H9 (cell line): ENCODE results near the gene NR1I2. TPM values are rescaled to one million over a fixed set of nuclear protein-coding genes. Genes with fewer than 3 reads are reported as not detected.

Experiments used
- DNase-seq: peaks from one replicate; pipeline ENCODE4 v3.0.0-alpha.2; 2017
- H2AFZ ChIP-seq: one replicate; pipeline ENCODE4 v1.6.1; 2013; ENCODE audit warnings: mild to moderate bottlenecking, low read length, control low read depth, moderate library complexity
- H2AK5ac ChIP-seq: 2 replicates; pipeline ENCODE4 v1.6.1; 2013; ENCODE audit warnings: low read length, control low read depth, mixed read lengths; ENCODE audit not compliant: insufficient read length
- H2BK120ac ChIP-seq: one replicate; pipeline ENCODE4 v1.6.1; 2013; ENCODE audit warnings: low read depth, mild to moderate bottlenecking, low read length, control low read depth, inconsistent platforms; ENCODE audit not compliant: poor library complexity, severe bottlenecking
- H2BK12ac ChIP-seq: 2 replicates; pipeline ENCODE4 v1.6.1; 2013; ENCODE audit warnings: low read length, control low read depth, mixed read lengths, low read depth; ENCODE audit not compliant: insufficient read length
- H2BK15ac ChIP-seq: 2 replicates; pipeline ENCODE4 v1.6.1; 2013; ENCODE audit warnings: low read depth, low read length, control low read depth
- H2BK20ac ChIP-seq: one replicate; pipeline ENCODE4 v1.6.1; 2013; ENCODE audit warnings: low read depth, mild to moderate bottlenecking, low read length, control low read depth, inconsistent platforms; ENCODE audit not compliant: poor library complexity, severe bottlenecking
- H2BK5ac ChIP-seq: 2 replicates; pipeline ENCODE4 v1.6.1; 2013; ENCODE audit warnings: low read length, control low read depth, mixed read lengths; ENCODE audit not compliant: insufficient read length
- H3K14ac ChIP-seq: 2 replicates; pipeline ENCODE4 v1.6.1; 2013; ENCODE audit warnings: low read length, control low read depth; ENCODE audit not compliant: insufficient read depth
- H3K18ac ChIP-seq: 2 replicates; pipeline ENCODE4 v1.6.1; 2013; ENCODE audit warnings: low read depth, mild to moderate bottlenecking, mixed read lengths, low read length, control low read depth; ENCODE audit not compliant: insufficient read length
- H3K23ac ChIP-seq: 2 replicates; pipeline ENCODE4 v1.6.1; 2013; ENCODE audit warnings: low read length, control low read depth, mixed read lengths, low read depth; ENCODE audit not compliant: insufficient read length
- H3K23me2 ChIP-seq: 2 replicates; pipeline ENCODE4 v1.6.1; 2013; ENCODE audit warnings: low read depth, mild to moderate bottlenecking, mixed read lengths, low read length, control low read depth; ENCODE audit not compliant: insufficient read length, poor library complexity, severe bottlenecking
- H3K27ac ChIP-seq: 2 replicates; pipeline ENCODE4 v1.5.1; 2013; ENCODE audit warnings: low read length, control low read depth, mixed read lengths, low read depth; ENCODE audit not compliant: insufficient read length
- H3K27me3 ChIP-seq: 2 replicates; pipeline ENCODE4 v1.6.1; 2013; ENCODE audit warnings: low read length, control low read depth, inconsistent platforms; ENCODE audit not compliant: insufficient read depth
- H3K4ac ChIP-seq: 2 replicates; pipeline ENCODE4 v1.6.1; 2013; ENCODE audit warnings: low read depth, mild to moderate bottlenecking, control low read depth, inconsistent platforms, low read length, moderate library complexity
- H3K4me1 ChIP-seq: 2 replicates; pipeline ENCODE4 v1.6.1; 2013; ENCODE audit warnings: low read length, control low read depth, inconsistent platforms; ENCODE audit not compliant: insufficient read depth
- H3K4me2 ChIP-seq: 2 replicates; pipeline ENCODE4 v1.6.1; 2013; ENCODE audit warnings: low read length, control low read depth, mixed read lengths; ENCODE audit not compliant: insufficient read length, insufficient read depth
- H3K56ac ChIP-seq: 2 replicates; pipeline ENCODE4 v1.6.1; 2013; ENCODE audit warnings: low read depth, mild to moderate bottlenecking, mixed read lengths, low read length, control low read depth; ENCODE audit not compliant: insufficient read length
- H3K79me1 ChIP-seq: 2 replicates; pipeline ENCODE4 v1.6.1; 2013; ENCODE audit warnings: low read depth, mild to moderate bottlenecking, moderate library complexity, low read length, control low read depth, inconsistent platforms; ENCODE audit not compliant: insufficient read depth, poor library complexity, severe bottlenecking
- H3K79me2 ChIP-seq: 2 replicates; pipeline ENCODE4 v1.6.1; 2013; ENCODE audit warnings: low read length, control low read depth, inconsistent platforms; ENCODE audit not compliant: insufficient read depth
- H3K9ac ChIP-seq: 2 replicates; pipeline ENCODE4 v1.6.1; 2013; ENCODE audit warnings: low read length, control low read depth, mixed read lengths; ENCODE audit not compliant: insufficient read length; ENCODE audit errors: extremely low read depth
- H3K9me3 ChIP-seq: one replicate; pipeline ENCODE4 v1.6.1; 2013; ENCODE audit warnings: low read depth, low read length, inconsistent platforms; ENCODE audit not compliant: control insufficient read depth
- H3T11ph ChIP-seq: one replicate; pipeline ENCODE4 v1.6.1; 2013; ENCODE audit warnings: mild to moderate bottlenecking, low read length, control low read depth, inconsistent platforms
- H4K20me1 ChIP-seq: one replicate; pipeline ENCODE4 v1.6.1; 2013; ENCODE audit not compliant: control insufficient read depth, insufficient read length, insufficient read depth
- H4K5ac ChIP-seq: 2 replicates; pipeline ENCODE4 v1.6.1; 2013; ENCODE audit warnings: low read depth, mild to moderate bottlenecking, mixed read lengths, low read length, control low read depth; ENCODE audit not compliant: insufficient read length
- H4K8ac ChIP-seq: replicated peaks from 2 replicates; pipeline ENCODE4 v1.6.1; 2013; ENCODE audit warnings: low read length, control low read depth, mixed read lengths, low read depth; ENCODE audit not compliant: insufficient read length
- H4K91ac ChIP-seq: 2 replicates; pipeline ENCODE4 v1.6.1; 2013; ENCODE audit warnings: low read depth, mild to moderate bottlenecking, moderate library complexity, mixed read lengths, low read length, control low read depth; ENCODE audit not compliant: insufficient read length
- H3K27ac Mint-ChIP-seq, 3 experiments: 2 replicates in 2 of 3; 3 replicates in 1 of 3; pipeline ENCODE4 v1.8.0; 2020 to 2021; ENCODE audit warnings: mixed read lengths in 3 of 3, mild to moderate bottlenecking in 1 of 3, moderate library complexity in 1 of 3
- H3K27me3 Mint-ChIP-seq: 2 replicates; pipeline ENCODE4 v1.8.0; 2021; ENCODE audit warnings: low read depth, mild to moderate bottlenecking, moderate library complexity, mixed read lengths
- H3K36me3 Mint-ChIP-seq, 3 experiments: 2 replicates in 2 of 3; 3 replicates in 1 of 3; pipeline ENCODE4 v1.8.0; 2020 to 2021; ENCODE audit warnings: low read depth in 3 of 3, mixed read lengths in 3 of 3; ENCODE audit not compliant: insufficient read depth in 1 of 3
- H3K4me1 Mint-ChIP-seq, 2 experiments: 2 replicates each; pipeline ENCODE4 v1.8.0; 2020; ENCODE audit warnings: mixed read lengths in 2 of 2
- H3K4me3 Mint-ChIP-seq, 2 experiments: 2 replicates in 1 of 2; 3 replicates in 1 of 2; pipeline ENCODE4 v1.8.0; 2020 to 2021; ENCODE audit warnings: mild to moderate bottlenecking in 2 of 2, mixed read lengths in 2 of 2, moderate library complexity in 1 of 2
- H3K9me3 Mint-ChIP-seq, 2 experiments: 2 replicates in 1 of 2; 3 replicates in 1 of 2; pipeline ENCODE4 v1.8.0; 2020; ENCODE audit warnings: mild to moderate bottlenecking in 2 of 2, mixed read lengths in 2 of 2, moderate library complexity in 1 of 2
- WGBS: extraction: QIAGEN DNeasy Blood & Tissue Kit; methylation state at CpG from one replicate; pipeline ENCODE4 v1.1.7; 2013; ENCODE audit warnings: missing lambda C conversion rate, low lambda C conversion rate, mixed read lengths; ENCODE audit not compliant: insufficient read length; ENCODE audit errors: extremely low coverage; 5-methylcytosine and 5-hydroxymethylcytosine counted together
- total RNA-seq: library from RNA; stranded (reverse); gene quantifications from 2 replicates; pipeline ENCODE4 v1.2.1, GENCODE V29; 2021
- TF ChIP-seq, protein P1 (sequence below): fragments of 200-600 bp; sonication (generic); conservative IDR thresholded peaks from 3 replicates; pipeline ENCODE4 v1.8.0; 2021; ENCODE audit warnings: antibody characterized with exemption, mild to moderate bottlenecking

The NR1I2 gene
- total RNA-seq, 1 experiment from 2014 or later: not detected

DNA sequence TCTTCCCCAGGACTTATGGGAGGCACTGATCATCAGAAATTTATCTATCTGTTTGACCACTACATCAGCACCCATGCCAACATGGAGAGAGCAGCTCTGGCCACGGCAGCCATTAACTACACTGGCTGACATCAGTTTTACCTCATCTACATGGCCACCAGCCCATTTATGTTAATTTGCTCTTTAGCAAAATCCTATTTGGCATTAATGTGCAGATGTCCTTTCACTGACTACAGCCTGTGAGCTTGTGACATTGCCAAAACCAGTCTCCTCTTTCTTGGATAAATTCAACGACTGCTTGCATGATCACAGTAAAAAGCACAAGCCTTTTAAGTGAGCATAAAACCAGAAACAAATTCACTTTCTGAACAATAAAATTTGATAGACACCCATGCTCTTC lies 47.5 kb downstream of the NR1I2 start:
- Mint-ChIP-seq H3K4me1 (peaks cover 42 to 48% of the 10 kb centered on the region in 2 experiments), H3K36me3 (peaks cover 3 to 5% (median 4%) of the 10 kb centered on the region in 3 experiments; a peak in 3 of 7 replicates), H3K9me3 (no peaks in the 10 kb centered on the region), H3K4me3 (no peak overlapping the region), H3K27ac (no peak overlapping the region), H3K27me3 (no peaks in the 10 kb centered on the region)
- no peak overlapping the region for H3K14ac ChIP-seq
- H4K20me1 ChIP-seq: no peaks in the 10 kb centered on the region
- H2BK12ac ChIP-seq: no peak overlapping the region
- no peak overlapping the region for H2BK15ac ChIP-seq
- H4K5ac ChIP-seq: no peak overlapping the region
- H3K27me3 ChIP-seq: no peaks in the 10 kb centered on the region
- H3K4me2 ChIP-seq: no peak overlapping the region
- no peak overlapping the region for H4K91ac ChIP-seq
- H3K79me2 ChIP-seq: 0 out of 2 replicates have a peak, but pooled peaks cover 2% of the 10 kb centered on the region
- no peak for DNase-seq
- no peak overlapping the region for H3K23ac ChIP-seq
- no peak overlapping the region for H3K18ac ChIP-seq
- H2BK20ac ChIP-seq: no peak overlapping the region
- TF ChIP-seq, protein P1, sequence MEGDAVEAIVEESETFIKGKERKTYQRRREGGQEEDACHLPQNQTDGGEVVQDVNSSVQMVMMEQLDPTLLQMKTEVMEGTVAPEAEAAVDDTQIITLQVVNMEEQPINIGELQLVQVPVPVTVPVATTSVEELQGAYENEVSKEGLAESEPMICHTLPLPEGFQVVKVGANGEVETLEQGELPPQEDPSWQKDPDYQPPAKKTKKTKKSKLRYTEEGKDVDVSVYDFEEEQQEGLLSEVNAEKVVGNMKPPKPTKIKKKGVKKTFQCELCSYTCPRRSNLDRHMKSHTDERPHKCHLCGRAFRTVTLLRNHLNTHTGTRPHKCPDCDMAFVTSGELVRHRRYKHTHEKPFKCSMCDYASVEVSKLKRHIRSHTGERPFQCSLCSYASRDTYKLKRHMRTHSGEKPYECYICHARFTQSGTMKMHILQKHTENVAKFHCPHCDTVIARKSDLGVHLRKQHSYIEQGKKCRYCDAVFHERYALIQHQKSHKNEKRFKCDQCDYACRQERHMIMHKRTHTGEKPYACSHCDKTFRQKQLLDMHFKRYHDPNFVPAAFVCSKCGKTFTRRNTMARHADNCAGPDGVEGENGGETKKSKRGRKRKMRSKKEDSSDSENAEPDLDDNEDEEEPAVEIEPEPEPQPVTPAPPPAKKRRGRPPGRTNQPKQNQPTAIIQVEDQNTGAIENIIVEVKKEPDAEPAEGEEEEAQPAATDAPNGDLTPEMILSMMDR: no peak
- no peak overlapping the region for H3K4ac ChIP-seq
- H3K4me1 ChIP-seq: peaks cover 9% of the 10 kb centered on the region
- no peak overlapping the region for H3K9ac ChIP-seq
- no peaks in the 10 kb centered on the region for H3K79me1 ChIP-seq
- H3K23me2 ChIP-seq: no peaks in the 10 kb centered on the region
- no peaks in the 10 kb centered on the region for H3K9me3 ChIP-seq
- H2AFZ ChIP-seq: no peak overlapping the region
- H3K56ac ChIP-seq: no peak overlapping the region
- no peak overlapping the region for H2BK120ac ChIP-seq
- H2BK5ac ChIP-seq: no peak overlapping the region
- no CpG with 5 or more reads among the region's 2 CpGs for WGBS
- no peak overlapping the region for H2AK5ac ChIP-seq
- no peak overlapping the region for H3T11ph ChIP-seq
- no peak overlapping the region for H4K8ac ChIP-seq
- no peak overlapping the region for H3K27ac ChIP-seq
